Large intestine (tissue), 3 donors: ENCODE data around the gene ETV6. TPM values are rescaled to one million over a fixed set of nuclear protein-coding genes. Genes with fewer than 3 reads are reported as not detected.

Experiments used
- DNase-seq, 2 donors: peaks; one replicate each; pipeline versions ENCODE4 v3.0.0 to v3.0.0-alpha.2; 2013
- H3K27ac ChIP-seq: one replicate; pipeline ENCODE4 v1.5.1; 2013; ENCODE audit warnings: low read length
- H3K27me3 ChIP-seq: 2 replicates; pipeline ENCODE4 v1.6.1; 2013; ENCODE audit warnings: low read length; ENCODE audit not compliant: control insufficient read depth, insufficient read depth
- H3K36me3 ChIP-seq: 2 replicates; pipeline ENCODE4 v1.6.1; 2013; ENCODE audit warnings: low read length; ENCODE audit not compliant: control insufficient read depth, insufficient read depth
- H3K4me1 ChIP-seq: one replicate; pipeline ENCODE4 v1.6.1; 2013; ENCODE audit warnings: low read length; ENCODE audit not compliant: control insufficient read depth, insufficient read depth
- H3K4me3 ChIP-seq: one replicate; pipeline ENCODE4 v1.5.1; 2013; ENCODE audit warnings: low read length
- H3K9me3 ChIP-seq: one replicate; pipeline ENCODE4 v1.6.1; 2013; ENCODE audit warnings: mild to moderate bottlenecking, low read depth, low read length, moderate library complexity; ENCODE audit not compliant: control insufficient read depth
- WGBS: methylation state at CpG from one replicate; pipeline ENCODE4 v1.1.5; 2013; ENCODE audit warnings: low lambda C conversion rate; ENCODE audit not compliant: insufficient coverage; 5-methylcytosine and 5-hydroxymethylcytosine counted together
- polyA plus RNA-seq: library from polyadenylated mRNA; unstranded; fragments of 120-200 nt; gene quantifications from one replicate; pipeline ENCODE4 v1.2.1, GENCODE V29; 2013

ETV6 gene
- polyA plus RNA-seq, 1 donor, result 14.9 TPM

DNA sequence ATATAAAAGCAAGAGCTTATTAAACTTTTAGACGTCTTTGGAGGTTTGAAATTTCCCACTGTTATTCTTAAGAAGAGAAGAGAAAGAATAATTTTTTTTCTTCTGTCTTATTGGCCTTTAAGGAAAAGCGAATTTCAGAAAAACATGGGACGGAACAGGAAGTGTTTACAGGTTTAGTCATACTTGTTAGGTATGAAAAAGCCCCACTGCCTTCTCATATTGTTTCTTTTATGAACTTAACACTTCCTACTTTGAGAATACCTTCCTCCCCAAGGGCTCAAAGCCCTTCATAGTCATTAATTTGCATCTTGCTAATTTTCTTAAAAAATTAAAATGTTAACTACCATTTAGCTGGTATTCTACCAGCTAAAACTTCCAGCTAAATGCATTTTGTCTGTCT is 82.0 kb downstream of the ETV6 start:
- DNase-seq, result no peak
- Histone ChIP-seq H3K27ac (no peak overlapping the region), H3K4me3 (no peak overlapping the region), H3K36me3 (peaks cover 6% of the 10 kb centered on the region), H3K27me3 (no peaks in the 10 kb centered on the region), H3K9me3 (no peaks in the 10 kb centered on the region), H3K4me1 (peaks cover 32% of the 10 kb centered on the region)
- no CpG with 5 or more reads among the region's 3 CpGs for WGBS

DNA sequence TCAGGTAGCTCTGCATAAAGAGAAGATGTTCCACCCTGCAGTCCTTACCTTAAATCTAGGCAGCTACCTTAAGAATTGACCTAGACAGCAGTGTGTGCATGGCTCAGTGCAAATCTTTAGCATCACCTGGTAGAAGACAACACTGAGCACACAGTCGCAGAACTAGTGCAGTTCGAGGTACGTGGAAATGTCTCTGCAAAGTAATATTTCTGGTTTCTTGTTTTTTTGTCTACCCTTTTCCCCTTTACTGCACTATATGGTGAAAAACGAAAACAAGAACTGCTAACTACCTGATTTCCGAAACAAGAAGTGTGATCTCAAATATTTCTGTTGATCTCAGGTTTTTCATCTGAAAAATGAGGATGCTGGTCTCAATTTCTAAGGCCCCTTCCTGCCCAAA is 82.5 kb downstream of the ETV6 start:
- H3K9me3 ChIP-seq, result no peaks in the 10 kb centered on the region
- H3K27ac ChIP-seq, result no peak overlapping the region
- peaks cover 32% of the 10 kb centered on the region for H3K4me1 ChIP-seq
- WGBS, result 100% methylated on average over 1 of the region's 5 CpGs
- no peaks in the 10 kb centered on the region for H3K27me3 ChIP-seq
- H3K36me3 ChIP-seq, result peaks cover 6% of the 10 kb centered on the region
- H3K4me3 ChIP-seq, result no peak overlapping the region
- no peak for DNase-seq

DNA sequence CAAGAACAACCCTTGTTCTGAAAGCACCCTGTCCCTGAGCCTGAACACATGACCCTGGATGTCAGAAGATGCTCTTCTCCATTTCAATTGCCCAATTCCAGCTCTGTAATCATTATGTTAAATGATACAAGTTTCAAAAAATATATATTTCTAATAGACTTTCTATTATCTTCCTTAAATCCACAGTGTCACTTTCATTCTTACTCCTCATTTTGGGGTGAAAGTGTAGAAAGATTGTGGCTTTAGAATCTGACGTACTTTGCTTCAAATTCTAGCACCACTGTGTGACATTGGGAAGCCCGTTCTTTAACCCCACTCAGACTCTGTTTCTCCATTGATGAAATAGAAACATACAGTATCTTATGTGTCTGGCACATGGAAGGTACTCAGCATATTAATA is 83.2 kb downstream of the ETV6 start:
- WGBS, result no CpG with 5 or more reads among the region's 2 CpGs
- no peak for DNase-seq
- Histone ChIP-seq H3K9me3 (no peaks in the 10 kb centered on the region), H3K4me3 (no peak overlapping the region), H3K4me1 (peaks cover 32% of the 10 kb centered on the region), H3K27me3 (no peaks in the 10 kb centered on the region), H3K27ac (no peak overlapping the region), H3K36me3 (peaks cover 3% of the 10 kb centered on the region)

DNA sequence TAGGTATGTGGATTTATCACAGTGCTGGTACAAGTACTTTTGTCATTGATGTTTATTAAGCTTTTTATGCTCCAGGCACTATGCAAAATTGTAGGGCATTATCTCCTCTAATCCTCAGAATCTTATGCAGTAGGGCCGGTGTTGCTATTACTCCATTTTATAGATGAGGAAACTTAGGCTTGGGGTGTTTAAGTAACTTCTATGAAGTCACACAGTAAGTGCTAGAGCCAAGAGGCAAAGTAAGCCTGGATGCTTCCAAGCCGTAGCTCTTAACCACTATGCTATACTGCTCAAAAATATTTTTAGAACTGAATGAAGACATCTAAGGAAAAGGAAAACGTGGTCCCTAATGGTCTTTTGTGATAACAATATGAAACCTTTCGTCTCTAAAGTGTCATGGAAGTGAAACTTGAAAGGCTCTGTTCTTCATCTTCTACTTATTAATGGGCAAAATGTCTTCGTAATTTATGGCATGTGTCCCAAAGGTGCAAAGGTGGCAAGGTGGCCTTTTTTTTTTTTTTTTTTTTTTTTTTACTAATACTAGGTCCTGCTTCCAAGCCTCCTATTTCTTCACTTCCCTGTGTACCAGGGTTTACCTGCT is 85.2 kb downstream of the ETV6 start:
- peaks cover 19% of the 10 kb centered on the region for H3K4me1 ChIP-seq
- H3K27ac ChIP-seq, result no peak overlapping the region
- no peak for DNase-seq
- H3K9me3 ChIP-seq, result no peaks in the 10 kb centered on the region
- H3K4me3 ChIP-seq, result no peak overlapping the region
- H3K27me3 ChIP-seq, result no peaks in the 10 kb centered on the region
- peaks cover 3% of the 10 kb centered on the region for H3K36me3 ChIP-seq
- 60% methylated on average over 1 of the region's 5 CpGs for WGBS

DNA sequence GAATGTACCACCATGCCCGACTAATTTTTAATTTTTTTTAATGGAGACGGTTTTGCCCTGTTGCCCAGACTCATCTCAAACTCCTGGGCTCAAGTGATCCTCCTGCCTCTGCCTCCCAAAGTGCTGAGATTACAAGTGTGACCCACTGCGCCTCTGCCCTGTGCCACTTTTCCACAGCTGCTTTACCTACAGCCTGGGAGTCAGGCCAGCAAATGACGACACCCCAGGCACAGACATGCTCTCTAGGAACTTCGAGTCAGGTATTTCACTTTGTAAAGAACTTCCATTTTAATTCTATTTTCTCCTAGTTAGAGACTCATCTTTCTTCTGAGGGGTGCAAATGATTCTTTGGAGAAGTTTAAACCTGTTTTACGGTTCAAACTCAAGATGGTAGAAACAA is 89.0 kb downstream of the ETV6 start:
- no peaks in the 10 kb centered on the region for H3K9me3 ChIP-seq
- no peak overlapping the region for H3K27ac ChIP-seq
- no peaks in the 10 kb centered on the region for H3K4me1 ChIP-seq
- H3K27me3 ChIP-seq, result no peaks in the 10 kb centered on the region
- 100% methylated on average over 2 of the region's 6 CpGs for WGBS
- no peaks in the 10 kb centered on the region for H3K36me3 ChIP-seq
- H3K4me3 ChIP-seq, result no peak overlapping the region
- DNase-seq, result no peak

DNA sequence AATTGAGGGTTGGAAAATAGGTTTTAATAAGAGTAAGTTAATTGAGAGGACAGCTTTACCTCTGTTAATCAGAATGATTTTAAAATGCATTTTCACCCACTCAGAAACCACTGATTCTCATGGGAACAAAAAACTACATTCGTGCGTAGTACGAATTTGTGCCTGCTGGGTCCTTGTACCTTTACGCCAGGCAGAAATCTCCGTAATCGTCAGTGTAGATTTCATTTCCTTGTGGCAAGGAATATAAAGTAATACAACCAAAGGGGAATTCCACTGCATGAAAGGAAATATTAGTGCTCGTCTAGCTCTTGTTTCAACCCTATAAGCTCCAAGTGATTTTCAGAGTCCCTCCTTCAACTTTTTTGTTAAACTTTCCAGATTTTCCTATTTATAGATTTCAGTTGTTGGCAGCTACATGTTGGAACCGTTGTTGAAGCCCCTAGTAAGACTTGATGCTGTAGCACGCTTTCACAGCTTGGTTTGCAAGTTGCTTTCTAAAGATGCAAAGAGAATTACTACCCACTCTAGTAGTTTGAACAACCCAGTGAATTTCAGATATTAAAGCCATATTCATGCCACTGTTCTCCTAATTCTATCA is 90.6 kb downstream of the ETV6 start:
- Histone ChIP-seq H3K4me1 (no peaks in the 10 kb centered on the region), H3K27me3 (no peaks in the 10 kb centered on the region), H3K4me3 (no peak overlapping the region), H3K27ac (no peak overlapping the region), H3K36me3 (peaks cover 3% of the 10 kb centered on the region), H3K9me3 (no peaks in the 10 kb centered on the region)
- 90% methylated on average over 6 of the region's 9 CpGs for WGBS
- no peak for DNase-seq

DNA sequence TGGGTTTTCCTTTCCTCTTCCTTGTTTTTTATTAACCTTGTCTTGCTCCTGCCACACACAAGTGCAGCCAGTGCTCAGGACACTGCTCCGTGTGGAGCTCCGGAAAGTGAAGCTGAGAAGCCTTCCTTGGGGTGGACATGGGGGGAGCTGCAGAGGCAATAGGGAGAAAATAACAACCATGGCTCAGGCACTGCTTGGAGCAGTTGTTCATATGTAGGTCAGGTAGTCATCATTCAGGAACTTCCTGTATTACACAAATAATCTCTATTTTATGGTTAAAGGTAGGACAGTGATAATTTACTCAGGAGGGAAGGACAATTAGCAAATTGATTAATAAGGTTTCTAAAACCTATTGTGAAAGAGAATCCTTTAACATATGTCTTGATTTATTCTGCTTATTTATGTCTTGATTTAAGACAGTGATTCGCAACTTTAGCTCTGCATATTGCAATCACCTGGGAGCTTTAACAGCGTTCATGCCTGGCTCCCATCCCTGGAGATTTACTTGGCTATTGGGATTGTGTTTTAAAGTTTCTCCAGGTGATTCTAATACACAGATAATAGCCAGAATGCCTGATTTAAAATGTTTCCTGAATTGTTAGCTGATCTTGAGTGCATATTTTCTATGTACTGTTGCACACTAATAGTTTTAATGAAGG is 92.1 kb downstream of the ETV6 start:
- peaks cover 3% of the 10 kb centered on the region for H3K36me3 ChIP-seq
- no peak for DNase-seq
- H3K9me3 ChIP-seq, result no peaks in the 10 kb centered on the region
- H3K4me1 ChIP-seq, result no peaks in the 10 kb centered on the region
- H3K27me3 ChIP-seq, result no peaks in the 10 kb centered on the region
- H3K27ac ChIP-seq, result no peak overlapping the region
- WGBS, result no CpG with 5 or more reads among the region's 4 CpGs
- no peak overlapping the region for H3K4me3 ChIP-seq

DNA sequence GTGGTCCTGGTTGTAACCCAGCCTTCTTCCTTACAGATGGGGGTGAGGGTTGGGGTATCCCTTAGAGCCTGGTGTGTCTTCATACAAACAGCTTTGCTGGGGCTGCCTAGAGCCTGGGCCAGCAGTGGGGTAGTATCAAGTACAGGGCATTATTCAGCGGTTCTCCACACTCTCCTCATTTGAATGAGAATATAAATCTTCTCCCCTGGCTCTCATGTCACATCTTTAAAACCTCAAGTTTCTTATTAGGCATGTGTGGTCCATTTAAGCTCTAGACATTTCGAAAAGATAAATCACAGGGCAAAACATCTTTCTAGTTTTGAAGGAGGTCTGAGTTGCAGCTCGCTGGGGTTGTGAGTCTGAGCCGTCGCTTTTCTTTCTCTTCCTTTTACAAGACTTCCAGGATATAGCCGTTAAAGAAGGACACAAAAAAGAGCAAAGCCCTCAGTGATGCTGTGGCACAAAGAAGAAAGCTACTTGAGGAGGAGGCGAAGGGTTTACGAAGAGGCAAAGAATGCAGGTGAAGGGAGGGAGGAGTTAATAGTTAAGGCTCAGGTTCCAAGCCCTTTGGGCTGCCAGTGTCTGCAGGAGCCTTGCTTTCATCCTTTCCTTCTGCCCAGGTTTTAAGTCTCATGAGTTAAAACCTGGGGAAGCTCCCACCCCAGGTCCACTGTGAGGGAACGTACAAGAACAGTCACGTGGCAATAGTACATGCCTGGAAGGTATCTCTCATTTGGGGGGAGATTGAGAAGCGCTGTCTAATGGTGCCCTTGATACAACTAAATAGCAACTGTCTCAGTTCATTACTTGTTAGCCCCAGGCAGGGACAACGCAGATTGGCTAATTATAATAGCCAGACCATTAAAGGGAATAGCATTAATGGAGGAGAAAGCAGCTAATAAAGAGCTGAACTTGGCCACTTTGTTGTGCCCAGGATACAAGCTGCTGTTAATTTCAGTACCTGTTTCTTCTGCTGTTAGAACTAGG is 94.2 kb downstream of the ETV6 start:
- H3K36me3 ChIP-seq, result peaks cover 3% of the 10 kb centered on the region
- no peak overlapping the region for H3K27ac ChIP-seq
- no peaks in the 10 kb centered on the region for H3K9me3 ChIP-seq
- DNase-seq, result no peak
- H3K4me1 ChIP-seq, result no peaks in the 10 kb centered on the region
- no peaks in the 10 kb centered on the region for H3K27me3 ChIP-seq
- 72% methylated on average over 3 of the region's 12 CpGs for WGBS
- no peak overlapping the region for H3K4me3 ChIP-seq

DNA sequence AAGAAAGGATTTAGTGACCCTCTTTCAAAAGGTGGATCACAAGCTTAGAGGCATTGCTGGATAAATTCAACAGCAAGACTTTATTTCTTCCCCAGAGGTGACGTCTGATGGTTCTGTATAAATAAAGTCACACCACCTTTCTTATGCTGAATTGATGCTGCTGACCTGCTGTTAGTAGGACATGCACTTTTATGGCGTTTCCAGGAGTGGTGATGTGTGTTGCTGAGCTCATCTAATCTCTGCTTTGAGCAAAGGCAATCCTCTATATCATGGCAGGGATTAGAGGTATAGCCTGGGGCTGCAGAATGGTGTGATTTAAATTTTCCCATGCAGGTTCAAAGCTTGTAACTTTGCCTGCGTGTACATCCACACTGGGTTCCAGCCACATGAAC is 94.9 kb downstream of the ETV6 start:
- Histone ChIP-seq H3K9me3 (no peaks in the 10 kb centered on the region), H3K27me3 (no peaks in the 10 kb centered on the region), H3K36me3 (peaks cover 3% of the 10 kb centered on the region), H3K4me1 (no peaks in the 10 kb centered on the region), H3K27ac (no peak overlapping the region), H3K4me3 (no peak overlapping the region)
- no peak for DNase-seq
- WGBS, result no CpG with 5 or more reads among the region's 3 CpGs

DNA sequence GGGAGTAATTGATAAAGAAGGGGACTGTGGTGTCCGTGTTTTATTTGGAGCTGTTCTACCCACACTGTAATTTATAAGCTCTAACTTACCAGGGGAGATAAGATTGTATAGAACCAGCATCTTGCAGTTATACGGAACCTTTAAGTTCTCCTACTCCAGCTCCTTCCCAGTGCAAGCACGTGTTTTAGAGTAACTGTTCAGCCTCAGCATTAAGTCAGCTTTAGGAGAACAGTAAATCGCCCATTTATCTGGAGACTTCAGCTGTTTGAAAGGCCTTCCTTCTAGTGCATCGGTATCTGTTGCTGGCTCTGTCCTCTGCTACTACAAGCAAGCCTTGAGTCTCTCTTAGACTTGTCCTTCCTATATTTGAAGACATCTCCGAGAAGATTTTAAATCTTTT is 95.6 kb downstream of the ETV6 start:
- Histone ChIP-seq H3K27me3 (no peaks in the 10 kb centered on the region), H3K27ac (no peak overlapping the region), H3K4me1 (no peaks in the 10 kb centered on the region), H3K4me3 (no peak overlapping the region), H3K9me3 (no peaks in the 10 kb centered on the region), H3K36me3 (peaks cover 3% of the 10 kb centered on the region)
- 83% methylated on average over 1 of the region's 6 CpGs for WGBS
- no peak for DNase-seq
